Thyroid gland (tissue), 4 donors: ENCODE measurements around the gene ERVMER34-1. TPM values are rescaled to one million over a fixed set of nuclear protein-coding genes. Genes with fewer than 3 reads are reported as not detected.

Experiments used
- DNase-seq, 2 donors: peaks; one replicate each; pipeline ENCODE4 v3.0.0-alpha.2; 2019
- H3K27ac ChIP-seq, 3 donors: fragments of 200-600 bp; sonication (generic); 1 replicate in 2 of 3; 2 replicates in 1 of 3; pipeline ENCODE4 v1.5.1; 2016 to 2019; ENCODE audit warnings: mild to moderate bottlenecking in 1 of 3, moderate library complexity in 1 of 3
- H3K27me3 ChIP-seq: fragments of 200-600 bp; sonication (generic); one replicate; pipeline ENCODE4 v1.5.1; 2019
- H3K36me3 ChIP-seq, 2 donors: fragments of 200-600 bp; sonication (generic); one replicate each; pipeline ENCODE4 v1.5.1; 2016 to 2019
- H3K4me1 ChIP-seq, 2 donors: fragments of 200-600 bp; sonication (generic); one replicate each; pipeline ENCODE4 v1.5.1; 2017 to 2019
- H3K4me3 ChIP-seq, 3 donors: fragments of 200-600 bp; sonication (generic); replicated peaks in 1 of 3; 1 replicate in 2 of 3; 2 replicates in 1 of 3; pipeline ENCODE4 v1.5.1; 2016; ENCODE audit warnings: mild to moderate bottlenecking in 1 of 3
- H3K9me3 ChIP-seq: fragments of 200-600 bp; sonication (generic); one replicate; pipeline ENCODE4 v1.5.1; 2017
- POLR2A ChIP-seq, 2 donors: fragments of 450-650 bp; IDR thresholded peaks; one replicate each; pipeline ENCODE4 v1.6.1; 2017; ENCODE audit warnings: antibody characterized with exemption in 2 of 2, mild to moderate bottlenecking in 2 of 2, moderate library complexity in 1 of 2
- WGBS, 2 donors: methylation state at CpG; one replicate each; pipeline ENCODE4 v1.1.5; 2017; 5-methylcytosine and 5-hydroxymethylcytosine counted together
- intact Hi-C: fragments of 100-400 bp; cut with DNase I; formaldehyde crosslinking; loops from one replicate; pipeline ENCODE4 v1.15.1; 2023
- total RNA-seq, 4 donors: library from RNA; depleted of rRNA; stranded (reverse); fragments of >200 nt; gene quantifications; one replicate each; pipeline ENCODE4 v1.2.3, GENCODE V29; 2016
- TF ChIP-seq, protein P1 (sequence below), 6 experiments: fragments of 200-600 bp in 3 of 6; fragments of 450-650 bp in 3 of 6; sonication (generic) in 3 of 6; IDR thresholded peaks; one replicate each; pipeline ENCODE4 v1.5.1; 2016 to 2019; ENCODE audit warnings: antibody characterized with exemption in 6 of 6, mild to moderate bottlenecking in 2 of 6, inconsistent platforms in 1 of 6, moderate library complexity in 1 of 6

ERVMER34-1 gene, protein sequence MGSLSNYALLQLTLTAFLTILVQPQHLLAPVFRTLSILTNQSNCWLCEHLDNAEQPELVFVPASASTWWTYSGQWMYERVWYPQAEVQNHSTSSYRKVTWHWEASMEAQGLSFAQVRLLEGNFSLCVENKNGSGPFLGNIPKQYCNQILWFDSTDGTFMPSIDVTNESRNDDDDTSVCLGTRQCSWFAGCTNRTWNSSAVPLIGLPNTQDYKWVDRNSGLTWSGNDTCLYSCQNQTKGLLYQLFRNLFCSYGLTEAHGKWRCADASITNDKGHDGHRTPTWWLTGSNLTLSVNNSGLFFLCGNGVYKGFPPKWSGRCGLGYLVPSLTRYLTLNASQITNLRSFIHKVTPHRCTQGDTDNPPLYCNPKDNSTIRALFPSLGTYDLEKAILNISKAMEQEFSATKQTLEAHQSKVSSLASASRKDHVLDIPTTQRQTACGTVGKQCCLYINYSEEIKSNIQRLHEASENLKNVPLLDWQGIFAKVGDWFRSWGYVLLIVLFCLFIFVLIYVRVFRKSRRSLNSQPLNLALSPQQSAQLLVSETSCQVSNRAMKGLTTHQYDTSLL
- total RNA-seq = 1 to 10 TPM in 2 of 4 donors, under 1 TPM in 2; 0.67 to 1.2 (median 0.90) TPM

DNA sequence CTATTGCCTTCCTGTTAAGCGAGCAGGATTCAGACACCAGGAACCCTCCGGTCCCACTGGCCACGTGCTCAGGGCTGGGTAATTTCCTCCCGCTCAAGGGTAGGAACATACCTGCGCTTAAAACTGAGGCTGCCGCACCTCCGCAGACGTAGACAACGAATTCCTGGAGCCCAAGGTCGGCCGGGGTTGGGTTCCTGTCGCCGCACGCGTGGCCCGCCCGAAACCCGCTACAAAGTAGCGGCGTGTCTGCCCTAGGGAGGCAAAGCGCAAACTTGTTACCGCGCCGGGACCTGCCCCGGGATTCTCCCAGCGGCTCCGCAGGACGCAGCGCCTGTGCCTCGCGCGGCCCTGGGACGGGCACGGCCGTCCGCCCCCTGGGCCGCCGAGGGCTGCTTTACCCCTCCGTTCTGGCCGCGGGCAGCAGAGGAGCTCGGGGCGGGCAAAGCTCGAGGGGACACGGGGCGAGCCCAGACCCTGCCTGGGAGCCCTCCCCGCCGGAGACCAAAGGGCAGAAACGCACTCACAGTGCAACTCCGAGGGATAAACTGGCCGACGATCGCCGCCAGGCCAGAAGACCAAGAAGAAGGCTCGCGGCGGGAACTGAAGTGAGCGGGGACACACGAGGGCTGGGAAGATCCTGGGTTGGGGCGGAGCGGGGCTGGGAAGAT lies at the start of gene ERVMER34-1:
ERVMER34-1 (minus strand) TSS at position 607 of the 668 bp plus-strand sequence. CDS start 5,905 bp downstream, outside the sequence.
- DNase-seq = peak; percentile 4 to 13
- Histone ChIP-seq H3K4me1 (peaks cover 0 to 5% of the 10 kb centered on the region in 2 donors), H3K27me3 (no peaks in the 10 kb centered on the region), H3K4me3 (peak within 1 kb of the TSS; percentile 43 to 51 (median 51)), H3K9me3 (no peaks in the 10 kb centered on the region), H3K27ac (no peak within 1 kb of the TSS), H3K36me3 (no peaks in the 10 kb centered on the region)
- intact Hi-C loops = no loop called here
- TF ChIP-seq POLR2A (IDR thresholded peaks at IDR 0.05) = no peak
- TF ChIP-seq, protein P1, sequence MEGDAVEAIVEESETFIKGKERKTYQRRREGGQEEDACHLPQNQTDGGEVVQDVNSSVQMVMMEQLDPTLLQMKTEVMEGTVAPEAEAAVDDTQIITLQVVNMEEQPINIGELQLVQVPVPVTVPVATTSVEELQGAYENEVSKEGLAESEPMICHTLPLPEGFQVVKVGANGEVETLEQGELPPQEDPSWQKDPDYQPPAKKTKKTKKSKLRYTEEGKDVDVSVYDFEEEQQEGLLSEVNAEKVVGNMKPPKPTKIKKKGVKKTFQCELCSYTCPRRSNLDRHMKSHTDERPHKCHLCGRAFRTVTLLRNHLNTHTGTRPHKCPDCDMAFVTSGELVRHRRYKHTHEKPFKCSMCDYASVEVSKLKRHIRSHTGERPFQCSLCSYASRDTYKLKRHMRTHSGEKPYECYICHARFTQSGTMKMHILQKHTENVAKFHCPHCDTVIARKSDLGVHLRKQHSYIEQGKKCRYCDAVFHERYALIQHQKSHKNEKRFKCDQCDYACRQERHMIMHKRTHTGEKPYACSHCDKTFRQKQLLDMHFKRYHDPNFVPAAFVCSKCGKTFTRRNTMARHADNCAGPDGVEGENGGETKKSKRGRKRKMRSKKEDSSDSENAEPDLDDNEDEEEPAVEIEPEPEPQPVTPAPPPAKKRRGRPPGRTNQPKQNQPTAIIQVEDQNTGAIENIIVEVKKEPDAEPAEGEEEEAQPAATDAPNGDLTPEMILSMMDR (IDR thresholded peaks at IDR 0.05) = no peak
- WGBS, 2 donors = 5 to 10% methylated on average over 13 to 29 of the region's 61 CpGs

DNA sequence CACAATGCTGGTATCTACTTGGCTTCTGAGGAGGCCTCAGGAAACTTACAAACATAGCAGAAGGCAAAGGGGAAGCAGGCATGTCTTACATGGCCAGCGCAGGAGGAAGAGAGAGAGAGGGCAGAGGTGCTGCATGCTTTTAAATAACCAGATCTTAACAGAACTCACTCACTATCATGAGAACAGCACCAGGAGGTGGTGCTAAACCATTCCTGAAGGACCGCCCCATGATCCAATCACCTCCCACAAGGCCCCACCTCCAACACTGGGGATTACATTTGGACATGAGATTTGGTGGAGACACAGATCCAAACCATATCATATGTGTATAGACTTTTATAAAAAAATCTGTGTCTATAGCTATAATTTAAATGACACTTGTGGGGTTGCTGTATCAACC lies 48.6 kb upstream of the ERVMER34-1 start:
- intact Hi-C loops = no loop called here
- no peak for TF ChIP-seq POLR2A (IDR thresholded peaks at IDR 0.05)
- TF ChIP-seq, protein P1 (IDR thresholded peaks at IDR 0.05) = no peak
- H3K4me1 ChIP-seq = no peaks in the 10 kb centered on the region
- no peak overlapping the region for H3K27ac ChIP-seq
- H3K4me3 ChIP-seq = no peak overlapping the region
- no peaks in the 10 kb centered on the region for H3K27me3 ChIP-seq
- 93 to 97% methylated on average over 2 of the region's 2 CpGs for WGBS, 2 donors
- no peaks in the 10 kb centered on the region for H3K9me3 ChIP-seq
- no peak for DNase-seq
- no peaks in the 10 kb centered on the region for H3K36me3 ChIP-seq

DNA sequence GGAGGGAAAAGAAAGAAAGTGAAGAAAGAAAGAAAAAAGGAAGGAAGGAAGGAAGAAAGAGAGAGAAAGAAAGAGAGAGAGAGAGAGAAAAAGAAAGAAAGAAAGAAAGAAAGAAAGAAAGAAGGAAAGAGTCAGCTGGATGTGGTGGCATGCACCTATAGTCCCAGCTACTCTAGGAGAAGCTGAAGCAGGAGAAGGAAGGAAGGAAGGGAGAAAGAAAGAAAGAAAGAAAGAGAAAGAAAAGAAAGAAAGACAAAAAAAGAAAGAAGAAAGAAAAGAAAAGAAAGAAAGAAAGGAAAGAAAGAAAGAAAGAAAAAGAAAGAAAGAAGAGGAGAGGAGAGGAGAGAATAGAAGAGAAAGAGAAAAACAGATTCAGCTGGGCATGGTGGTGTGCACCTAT lies 44.3 kb upstream of the ERVMER34-1 start:
- Histone ChIP-seq H3K9me3 (no peaks in the 10 kb centered on the region), H3K4me1 (no peaks in the 10 kb centered on the region), H3K36me3 (no peaks in the 10 kb centered on the region), H3K27me3 (no peaks in the 10 kb centered on the region), H3K27ac (no peak overlapping the region), H3K4me3 (no peak overlapping the region)
- intact Hi-C loops = no loop called here
- no peak for DNase-seq
- TF ChIP-seq, protein P1 (IDR thresholded peaks at IDR 0.05) = no peak
- no peak for TF ChIP-seq POLR2A (IDR thresholded peaks at IDR 0.05)

DNA sequence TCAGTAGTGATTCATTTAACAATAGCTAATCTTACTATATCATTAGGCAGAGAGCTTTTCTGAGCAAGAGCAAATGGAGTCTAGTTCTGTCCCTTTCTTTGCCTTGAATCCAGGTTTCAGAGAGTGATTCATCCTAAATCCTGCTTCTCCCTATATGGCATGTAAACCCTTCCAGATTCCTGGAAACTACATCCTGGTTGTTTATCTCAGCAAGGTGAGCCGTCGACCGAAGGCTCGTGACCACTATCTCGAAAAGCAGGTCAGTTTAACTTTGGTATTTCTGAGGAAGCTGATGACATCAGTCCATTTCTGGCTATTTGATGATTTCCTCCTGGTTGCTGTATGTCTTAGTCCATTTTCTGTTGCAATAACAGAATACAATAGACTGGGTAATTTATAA lies 40.7 kb upstream of the ERVMER34-1 start:
- no peaks in the 10 kb centered on the region for H3K27me3 ChIP-seq
- intact Hi-C loops = no loop called here
- H3K36me3 ChIP-seq = no peaks in the 10 kb centered on the region
- H3K27ac ChIP-seq = no peak overlapping the region
- DNase-seq = no peak
- TF ChIP-seq, protein P1 (IDR thresholded peaks at IDR 0.05) = no peak
- TF ChIP-seq POLR2A (IDR thresholded peaks at IDR 0.05) = no peak
- 95 to 99% methylated on average over 5 of the region's 5 CpGs for WGBS, 2 donors
- no peaks in the 10 kb centered on the region for H3K4me1 ChIP-seq
- no peaks in the 10 kb centered on the region for H3K9me3 ChIP-seq
- H3K4me3 ChIP-seq = no peak overlapping the region

DNA sequence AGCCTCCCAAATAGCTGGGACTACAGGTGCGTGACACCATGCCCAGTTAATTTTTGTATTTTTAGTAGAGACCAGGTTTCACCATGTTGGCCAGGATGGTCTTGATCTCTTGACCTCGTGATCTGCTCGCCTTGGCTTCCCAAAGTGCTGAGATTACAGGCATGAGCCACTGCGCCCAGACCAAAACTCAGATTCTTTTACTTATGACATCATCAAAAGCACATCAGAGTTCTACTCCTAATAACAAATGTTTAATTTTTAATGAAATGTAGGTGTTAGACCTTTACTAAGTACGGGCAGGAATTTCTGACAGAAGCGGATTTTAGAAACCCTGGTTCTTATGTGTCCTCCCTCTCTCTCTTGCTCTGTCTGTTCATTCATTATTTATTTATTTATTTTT lies 38.5 kb upstream of the ERVMER34-1 start:
- H3K4me1 ChIP-seq = no peaks in the 10 kb centered on the region
- no peaks in the 10 kb centered on the region for H3K36me3 ChIP-seq
- TF ChIP-seq, protein P1 (IDR thresholded peaks at IDR 0.05) = no peak
- no peak for TF ChIP-seq POLR2A (IDR thresholded peaks at IDR 0.05)
- intact Hi-C loops = no loop called here
- no peak for DNase-seq
- no peaks in the 10 kb centered on the region for H3K9me3 ChIP-seq
- no peak overlapping the region for H3K27ac ChIP-seq
- H3K27me3 ChIP-seq = no peaks in the 10 kb centered on the region
- H3K4me3 ChIP-seq = no peak overlapping the region
- 96 to 97% methylated on average over 6 of the region's 6 CpGs for WGBS, 2 donors
